SK-N-SH treated with all-trans-retinoic acid at 6 μM for 48 hours (cell line): ENCODE measurements around the gene PRSS8.

Experiments
- ATAC-seq: fragments of 200-7000 bp; cut with Tn5 transposase; 3 replicates; pipeline ENCODE4 v1.9.1; 2020; ENCODE audit warnings: mild to moderate bottlenecking, moderate library complexity
- ARNTL ChIP-seq: fragments of 450-650 bp; formaldehyde crosslinking; IDR thresholded peaks from 2 replicates; pipeline ENCODE4 v1.5.0; 2020; ENCODE audit warnings: low read depth, mild to moderate bottlenecking, moderate library complexity, borderline replicate concordance
- BACH2 ChIP-seq: fragments of 250-450 bp; sonication (Bioruptor Pico); IDR thresholded peaks from 2 replicates; pipeline ENCODE4 v1.9.0; 2021; ENCODE audit warnings: mild to moderate bottlenecking, borderline replicate concordance
- CREB5 ChIP-seq: fragments of 250-450 bp; sonication (Bioruptor Pico); IDR thresholded peaks from 2 replicates; pipeline ENCODE4 v1.5.1; 2020; ENCODE audit warnings: low read depth, mild to moderate bottlenecking, moderate library complexity
- CSDC2 ChIP-seq: fragments of 250-450 bp; sonication (Bioruptor Pico); IDR thresholded peaks from 2 replicates; pipeline ENCODE4 v1.5.0; 2020; ENCODE audit warnings: mild to moderate bottlenecking, moderate library complexity
- CSRNP3 ChIP-seq: fragments of 250-450 bp; sonication (Bioruptor Pico); IDR thresholded peaks from 2 replicates; pipeline ENCODE4 v1.5.1; 2021; ENCODE audit warnings: mild to moderate bottlenecking, moderate library complexity
- ESRRG ChIP-seq: fragments of 250-450 bp; sonication (Bioruptor Pico); IDR thresholded peaks from 2 replicates; pipeline ENCODE4 v1.6.1; 2021; ENCODE audit warnings: mild to moderate bottlenecking
- GLIS3 ChIP-seq: fragments of 250-450 bp; sonication (Bioruptor Pico); IDR thresholded peaks from 2 replicates; pipeline ENCODE4 v1.5.0; 2020; ENCODE audit warnings: mild to moderate bottlenecking, moderate library complexity
- ISL1 ChIP-seq: fragments of 250-450 bp; sonication (Bioruptor Pico); IDR thresholded peaks from 2 replicates; pipeline ENCODE4 v2.1.2; 2022; ENCODE audit warnings: mild to moderate bottlenecking, moderate library complexity
- OSR1 ChIP-seq: fragments of 250-450 bp; sonication (Bioruptor Pico); IDR thresholded peaks from 2 replicates; pipeline ENCODE4 v1.8.0; 2022; ENCODE audit warnings: moderate library complexity, mild to moderate bottlenecking, inconsistent platforms
- PPARA ChIP-seq: fragments of 250-450 bp; sonication (Bioruptor Pico); IDR thresholded peaks from 2 replicates; pipeline ENCODE4 v1.5.0; 2020; ENCODE audit warnings: mild to moderate bottlenecking, borderline replicate concordance
- SNAI2 ChIP-seq: fragments of 250-450 bp; sonication (Bioruptor Pico); IDR thresholded peaks from 2 replicates; pipeline ENCODE4 v1.5.0; 2020; ENCODE audit warnings: mild to moderate bottlenecking, moderate library complexity
- TCF4 ChIP-seq: fragments of 250-450 bp; sonication (Bioruptor Pico); IDR thresholded peaks from 2 replicates; pipeline ENCODE4 v1.8.0; 2021; ENCODE audit warnings: mild to moderate bottlenecking, moderate library complexity, borderline replicate concordance
- TSHZ2 ChIP-seq: fragments of 250-450 bp; sonication (Bioruptor Pico); IDR thresholded peaks from 2 replicates; pipeline ENCODE4 v1.5.0; 2020; ENCODE audit warnings: mild to moderate bottlenecking, moderate library complexity
- ZC3H10 ChIP-seq: fragments of 250-450 bp; sonication (Bioruptor Pico); IDR thresholded peaks from 2 replicates; pipeline ENCODE4 v1.5.1; 2021; ENCODE audit warnings: mild to moderate bottlenecking, moderate library complexity
- ZFP3 ChIP-seq: fragments of 250-450 bp; sonication (Bioruptor Pico); IDR thresholded peaks from 2 replicates; pipeline ENCODE4 v1.5.0; 2020; ENCODE audit warnings: mild to moderate bottlenecking, moderate library complexity
- ZFP30 ChIP-seq: fragments of 450-650 bp; formaldehyde crosslinking; IDR thresholded peaks from 2 replicates; pipeline ENCODE4 v1.5.0; 2022; ENCODE audit warnings: mild to moderate bottlenecking, moderate library complexity
- ZNF565 ChIP-seq: fragments of 450-650 bp; formaldehyde crosslinking; conservative IDR thresholded peaks from 2 replicates; pipeline ENCODE4 v1.5.0; 2020; ENCODE audit warnings: low read depth, mild to moderate bottlenecking, moderate library complexity
- ZNF8 ChIP-seq: fragments of 450-650 bp; formaldehyde crosslinking; IDR thresholded peaks from 2 replicates; pipeline ENCODE4 v1.5.0; 2020; ENCODE audit warnings: mild to moderate bottlenecking, moderate library complexity
- TF ChIP-seq, protein P1 (sequence below): fragments of 250-450 bp; sonication (Bioruptor Pico); IDR thresholded peaks from 2 replicates; pipeline ENCODE4 v1.8.0; 2020; ENCODE audit warnings: mild to moderate bottlenecking, moderate library complexity, borderline replicate concordance
- TF ChIP-seq, protein P2 (sequence below): fragments of 250-450 bp; sonication (Bioruptor Pico); IDR thresholded peaks from 2 replicates; pipeline ENCODE4 v1.8.0; 2021; ENCODE audit warnings: low read depth, mild to moderate bottlenecking, moderate library complexity, borderline replicate concordance

The PRSS8 gene

DNA sequence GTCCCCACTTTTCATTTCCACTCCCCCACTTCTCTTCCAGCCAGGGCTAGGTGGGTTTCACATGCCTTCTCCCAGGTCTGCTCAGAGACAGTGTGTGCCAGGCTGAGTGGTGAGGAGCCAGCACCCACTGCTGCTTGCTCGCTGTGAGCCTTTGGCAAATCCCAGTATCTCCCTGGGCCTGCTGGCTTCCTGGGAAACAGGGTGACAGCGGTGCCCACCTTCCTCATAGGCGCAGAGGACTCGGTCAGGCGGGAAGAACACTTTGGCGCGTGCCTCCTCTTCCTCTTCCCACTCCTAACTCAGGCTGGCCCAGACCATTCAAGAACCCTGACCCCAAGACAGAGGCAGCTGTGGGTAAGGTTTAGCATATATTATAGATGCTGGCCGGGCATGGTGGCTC lies 46.3 kb downstream of the PRSS8 start (continued):
- TF ChIP-seq, protein P1, sequence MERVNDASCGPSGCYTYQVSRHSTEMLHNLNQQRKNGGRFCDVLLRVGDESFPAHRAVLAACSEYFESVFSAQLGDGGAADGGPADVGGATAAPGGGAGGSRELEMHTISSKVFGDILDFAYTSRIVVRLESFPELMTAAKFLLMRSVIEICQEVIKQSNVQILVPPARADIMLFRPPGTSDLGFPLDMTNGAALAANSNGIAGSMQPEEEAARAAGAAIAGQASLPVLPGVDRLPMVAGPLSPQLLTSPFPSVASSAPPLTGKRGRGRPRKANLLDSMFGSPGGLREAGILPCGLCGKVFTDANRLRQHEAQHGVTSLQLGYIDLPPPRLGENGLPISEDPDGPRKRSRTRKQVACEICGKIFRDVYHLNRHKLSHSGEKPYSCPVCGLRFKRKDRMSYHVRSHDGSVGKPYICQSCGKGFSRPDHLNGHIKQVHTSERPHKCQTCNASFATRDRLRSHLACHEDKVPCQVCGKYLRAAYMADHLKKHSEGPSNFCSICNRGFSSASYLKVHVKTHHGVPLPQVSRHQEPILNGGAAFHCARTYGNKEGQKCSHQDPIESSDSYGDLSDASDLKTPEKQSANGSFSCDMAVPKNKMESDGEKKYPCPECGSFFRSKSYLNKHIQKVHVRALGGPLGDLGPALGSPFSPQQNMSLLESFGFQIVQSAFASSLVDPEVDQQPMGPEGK (CRISPR knock-in tag), result no peak
- TF ChIP-seq, all 23 proteins: peak for 0

DNA sequence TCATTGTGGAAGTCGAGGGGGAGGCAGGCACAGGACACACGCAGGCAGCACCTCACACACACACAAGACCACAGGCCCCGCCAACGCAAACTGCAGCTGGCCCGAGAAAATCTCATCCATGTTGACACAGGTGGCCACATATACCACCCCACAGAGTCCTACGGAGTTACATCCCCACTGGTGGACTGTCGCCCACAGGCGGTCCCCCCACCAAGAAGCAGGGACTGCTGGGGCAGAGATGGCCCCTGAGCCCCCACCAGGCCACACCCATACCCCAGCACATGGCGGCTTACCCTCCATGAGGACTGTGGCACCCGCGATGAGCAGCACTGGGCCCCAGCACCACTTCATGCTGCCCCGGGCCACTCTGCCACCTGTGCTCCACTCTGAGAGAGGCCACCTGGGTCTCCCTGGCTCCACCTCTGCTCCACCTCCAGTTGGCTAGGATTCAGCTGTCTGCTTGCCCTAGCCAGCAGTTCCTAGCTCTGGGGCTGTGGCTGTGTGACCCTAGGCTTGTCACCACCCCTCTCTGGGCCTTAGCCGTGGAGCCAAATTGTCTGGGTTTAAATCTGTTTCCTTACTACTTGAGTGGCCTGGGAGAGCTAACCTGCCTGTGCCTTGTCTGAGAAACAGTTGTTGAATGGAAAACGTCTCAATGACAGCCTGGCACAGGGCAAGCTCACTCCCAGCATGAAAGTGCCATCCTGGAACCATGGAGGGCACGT lies 46.9 kb downstream of the PRSS8 start, which contains the start of gene PRSS53:
Gene PRSS53 (minus strand): TSS at position 485 of the 725 bp plus-strand sequence. CDS start 134 bp downstream, at position 351.
- ATAC-seq, result no peak
- TF ChIP-seq CSRNP3 (no peak), TCF4 (no peak)

DNA sequence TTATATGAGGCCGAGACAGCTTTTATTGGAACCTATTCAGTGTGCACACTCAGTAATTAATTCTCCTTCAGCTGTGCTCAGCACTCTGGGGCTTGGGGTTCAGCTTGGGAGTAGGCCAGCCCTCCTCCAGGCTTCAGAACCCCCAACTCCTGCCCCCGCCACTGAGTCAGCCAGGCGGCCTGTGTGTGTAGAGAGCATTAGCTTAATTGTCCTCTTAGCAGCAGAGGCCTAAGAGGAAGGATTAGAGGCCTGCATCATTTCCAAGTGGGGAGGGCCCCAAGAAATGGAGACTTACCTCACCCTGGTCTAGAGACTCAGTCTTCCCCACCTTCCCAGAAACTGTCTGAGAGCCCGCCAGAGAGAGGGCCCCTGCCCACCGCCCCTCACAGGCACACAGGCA lies 47.6 kb downstream of the PRSS8 start:
- no peak for ATAC-seq

More for the DNA sequence above, 47.6 kb downstream of the PRSS8 start:
- TF ChIP-seq BACH2 (CRISPR knock-in tag) (no peak), OSR1 (no peak), ZNF8 (CRISPR knock-in tag) (no peak), ISL1 (CRISPR knock-in tag) (no peak), ZFP3 (no peak), GLIS3 (no peak), PPARA (CRISPR knock-in tag) (no peak), TSHZ2 (CRISPR knock-in tag) (no peak), ARNTL (CRISPR knock-in tag) (no peak), ZC3H10 (CRISPR knock-in tag) (no peak), CREB5 (CRISPR knock-in tag) (no peak), CSDC2 (CRISPR knock-in tag) (no peak), SNAI2 (CRISPR knock-in tag) (no peak), ESRRG (CRISPR knock-in tag) (no peak), TCF4 (no peak), ZFP30 (CRISPR knock-in tag) (no peak), ZNF565 (CRISPR knock-in tag) (no peak)
- TF ChIP-seq, protein P2, sequence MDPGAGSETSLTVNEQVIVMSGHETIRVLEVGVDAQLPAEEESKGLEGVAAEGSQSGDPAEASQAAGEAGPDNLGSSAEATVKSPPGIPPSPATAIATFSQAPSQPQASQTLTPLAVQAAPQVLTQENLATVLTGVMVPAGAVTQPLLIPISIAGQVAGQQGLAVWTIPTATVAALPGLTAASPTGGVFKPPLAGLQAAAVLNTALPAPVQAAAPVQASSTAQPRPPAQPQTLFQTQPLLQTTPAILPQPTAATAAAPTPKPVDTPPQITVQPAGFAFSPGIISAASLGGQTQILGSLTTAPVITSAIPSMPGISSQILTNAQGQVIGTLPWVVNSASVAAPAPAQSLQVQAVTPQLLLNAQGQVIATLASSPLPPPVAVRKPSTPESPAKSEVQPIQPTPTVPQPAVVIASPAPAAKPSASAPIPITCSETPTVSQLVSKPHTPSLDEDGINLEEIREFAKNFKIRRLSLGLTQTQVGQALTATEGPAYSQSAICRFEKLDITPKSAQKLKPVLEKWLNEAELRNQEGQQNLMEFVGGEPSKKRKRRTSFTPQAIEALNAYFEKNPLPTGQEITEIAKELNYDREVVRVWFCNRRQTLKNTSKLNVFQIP, result no peak
- TF ChIP-seq, protein P1 (CRISPR knock-in tag), result no peak
- TF ChIP-seq, all 23 proteins: peak for 0
